PC-9 (cell line): ENCODE results near the gene RASEF. TPM values are rescaled to one million over a fixed set of nuclear protein-coding genes. Genes with fewer than 3 reads are reported as not detected.

Experiments
- BruUV-seq: library from RNA; stranded (reverse); fragments of 400-500 nt; replicated peaks from 2 replicates; lab custom pipeline; 2021; lab: Mats Ljungman, UMichigan
- CTCF ChIA-PET: fragments of 300-600 bp; sonication (Branson Sonifier 250); formaldehyde crosslinking; loops from one replicate; lab custom pipeline; 2022; ENCODE audit warnings: antibody characterized with exemption; lab: Charles Lee
- POLR2A ChIA-PET: fragments of 300-600 bp; sonication (Branson Sonifier 250); formaldehyde crosslinking; loops from one replicate; lab custom pipeline; 2022; ENCODE audit warnings: antibody characterized with exemption; ENCODE audit not compliant: unreplicated experiment; lab: Charles Lee
- DNase-seq, 2 experiments: peaks; one replicate each; pipeline versions ENCODE4 v3.0.0 to v3.0.0-alpha.2; 2015 to 2022; ENCODE audit warnings: mixed read lengths in 1 of 2
- H2AFZ ChIP-seq: fragments of 200-600 bp; sonication (generic); 2 replicates; pipeline ENCODE4 v1.8.1; 2017; ENCODE audit warnings: antibody characterized with exemption
- H3F3A ChIP-seq: fragments of 200-600 bp; sonication (generic); 2 replicates; pipeline ENCODE4 v1.8.1; 2017; ENCODE audit warnings: antibody characterized with exemption, mild to moderate bottlenecking, low read depth; ENCODE audit not compliant: insufficient read depth
- H3K27ac ChIP-seq: fragments of 200-600 bp; sonication (generic); 2 replicates; pipeline ENCODE4 v1.6.1; 2016; ENCODE audit warnings: mixed run types
- H3K27me3 ChIP-seq: fragments of 200-600 bp; sonication (generic); 2 replicates; pipeline ENCODE4 v1.6.1; 2016; ENCODE audit warnings: low read depth, mixed run types; ENCODE audit not compliant: insufficient read depth
- H3K36me3 ChIP-seq: fragments of 200-600 bp; sonication (generic); 2 replicates; pipeline ENCODE4 v1.6.1; 2016; ENCODE audit warnings: low read depth, mixed run types
- H3K4me1 ChIP-seq: fragments of 200-600 bp; sonication (generic); replicated peaks from 2 replicates; pipeline ENCODE4 v1.6.1; 2016; ENCODE audit warnings: mixed run types; ENCODE audit not compliant: insufficient read depth
- H3K4me2 ChIP-seq: fragments of 200-600 bp; sonication (generic); 2 replicates; pipeline ENCODE4 v1.6.1; 2017; ENCODE audit warnings: mixed run types
- H3K4me3 ChIP-seq: fragments of 200-600 bp; sonication (generic); 2 replicates; pipeline ENCODE4 v1.6.1; 2016; ENCODE audit warnings: mixed run types
- H3K79me2 ChIP-seq: fragments of 200-600 bp; sonication (generic); 2 replicates; pipeline ENCODE4 v1.6.1; 2017; ENCODE audit warnings: low read depth, mixed run types
- H3K9me2 ChIP-seq: fragments of 200-600 bp; sonication (generic); 2 replicates; pipeline ENCODE4 v1.8.1; 2017; ENCODE audit warnings: mild to moderate bottlenecking; ENCODE audit not compliant: insufficient read depth
- H3K9me3 ChIP-seq: fragments of 200-600 bp; sonication (generic); 2 replicates; pipeline ENCODE4 v1.8.1; 2016; ENCODE audit warnings: low read depth; ENCODE audit not compliant: insufficient read depth
- H4K20me1 ChIP-seq: fragments of 200-600 bp; sonication (generic); 2 replicates; pipeline ENCODE4 v1.8.1; 2017; ENCODE audit not compliant: insufficient read depth
- CTCF ChIP-seq: fragments of 200-600 bp; sonication (generic); conservative IDR thresholded peaks from 2 replicates; pipeline ENCODE4 v1.6.1; 2017; ENCODE audit warnings: mixed run types, antibody characterized with exemption, mild to moderate bottlenecking, moderate library complexity
- EZH2 ChIP-seq: fragments of 200-600 bp; sonication (generic); IDR thresholded peaks from 2 replicates; pipeline ENCODE4 v1.8.0; 2017; ENCODE audit warnings: antibody characterized with exemption, low read depth
- intact Hi-C: fragments of 100-400 bp; cut with micrococcal nuclease; formaldehyde crosslinking; loops from one replicate; pipeline ENCODE4 v1.10.0; 2022; ENCODE audit not compliant: unreplicated experiment
- total RNA-seq: library from RNA; stranded (reverse); gene quantifications from 2 replicates; pipeline ENCODE4 v1.2.3, GENCODE V29; 2021

RASEF gene
- total RNA-seq, 1 experiment from 2014 or later: 12.8 TPM

GRCh38 chr9:82968816-82969215 is 94.1 kb downstream of the RASEF start:
- POLR2A ChIA-PET: no interaction called here
- H3K9me3 ChIP-seq: no peaks in the 10 kb centered on the region
- no peak overlapping the region for H3K4me2 ChIP-seq
- no peaks in the 10 kb centered on the region for H3K36me3 ChIP-seq
- H3K4me1 ChIP-seq: no peaks in the 10 kb centered on the region
- TF ChIP-seq CTCF (no peak), EZH2 (no peak)
- H3K27ac ChIP-seq: no peak overlapping the region
- no peaks in the 10 kb centered on the region for H3K27me3 ChIP-seq
- H4K20me1 ChIP-seq: no peaks in the 10 kb centered on the region
- intact Hi-C loops: loop anchor here (10.0 kb wide), 1 partner anchor 1124 kb away; no protein-coding TSS in a partner anchor
- H3F3A ChIP-seq: no peaks in the 10 kb centered on the region
- DNase-seq: no peak
- no peaks in the 10 kb centered on the region for H3K9me2 ChIP-seq
- H3K4me3 ChIP-seq: no peak overlapping the region
- H3K79me2 ChIP-seq: no peaks in the 10 kb centered on the region
- no TSS peak for BruUV-seq
- CTCF ChIA-PET: interaction anchor here (0.7 kb wide), 1 partner anchor 66 kb away, joined by 3 read pairs; no protein-coding TSS in a partner anchor
- no peak overlapping the region for H2AFZ ChIP-seq

DNA sequence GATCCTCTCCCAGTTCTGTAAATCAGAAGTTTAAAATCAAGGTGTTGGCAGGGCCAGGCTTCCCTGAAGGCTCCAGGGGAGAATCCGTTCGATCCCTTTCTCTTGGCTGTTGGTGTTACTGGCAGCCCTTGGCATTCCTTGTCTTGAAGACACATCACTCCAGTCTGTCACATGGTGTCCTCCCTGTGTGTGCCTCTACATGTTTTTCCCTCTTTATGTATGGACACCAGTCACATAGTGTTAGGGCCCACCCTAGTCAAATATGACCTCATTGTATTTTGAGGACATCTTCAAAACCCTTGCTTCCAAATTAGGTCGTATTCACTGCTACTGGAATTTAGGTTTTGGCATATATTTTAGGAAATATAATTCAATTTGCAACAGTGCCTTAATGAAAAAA is 94.6 kb downstream of the RASEF start:
- POLR2A ChIA-PET: no interaction called here
- H3F3A ChIP-seq: no peaks in the 10 kb centered on the region
- H3K27me3 ChIP-seq: no peaks in the 10 kb centered on the region
- no TSS peak for BruUV-seq
- H3K4me1 ChIP-seq: no peaks in the 10 kb centered on the region
- H4K20me1 ChIP-seq: no peaks in the 10 kb centered on the region
- DNase-seq: no peak
- intact Hi-C loops: loop anchor here (10.0 kb wide), 1 partner anchor 1124 kb away; no protein-coding TSS in a partner anchor
- no peaks in the 10 kb centered on the region for H3K79me2 ChIP-seq
- H3K4me2 ChIP-seq: no peak overlapping the region
- CTCF ChIA-PET: no interaction called here
- H3K27ac ChIP-seq: no peak overlapping the region
- H3K4me3 ChIP-seq: no peak overlapping the region
- no peak overlapping the region for H2AFZ ChIP-seq
- TF ChIP-seq EZH2 (no peak), CTCF (no peak)
- H3K9me3 ChIP-seq: no peaks in the 10 kb centered on the region
- no peaks in the 10 kb centered on the region for H3K9me2 ChIP-seq
- no peaks in the 10 kb centered on the region for H3K36me3 ChIP-seq

GRCh38 chr9:82961504-82962125 is 101.3 kb downstream of the RASEF start:
- H4K20me1 ChIP-seq: no peaks in the 10 kb centered on the region
- no TSS peak for BruUV-seq
- no peaks in the 10 kb centered on the region for H3K27me3 ChIP-seq
- H3K36me3 ChIP-seq: no peaks in the 10 kb centered on the region
- no peak overlapping the region for H2AFZ ChIP-seq
- intact Hi-C loops: loop anchor here (1.0 to 10.0 kb wide), 5 partner anchors 101 to 1275 kb away; partner anchors contain the start of gene RASEF
- ChIA-PET CTCF (interaction anchor here (1.0 kb wide), 1 partner anchor 355 kb away, joined by 3 read pairs; no protein-coding TSS in a partner anchor), POLR2A (no interaction called here)
- H3K9me2 ChIP-seq: no peaks in the 10 kb centered on the region
- H3K4me3 ChIP-seq: no peak overlapping the region
- no peak overlapping the region for H3K4me2 ChIP-seq
- peak; percentile 64 to 79 for DNase-seq
- no peaks in the 10 kb centered on the region for H3K9me3 ChIP-seq
- TF ChIP-seq CTCF (peak; percentile 92), EZH2 (no peak)
- H3K4me1 ChIP-seq: no peaks in the 10 kb centered on the region
- H3K27ac ChIP-seq: no peak overlapping the region
- no peaks in the 10 kb centered on the region for H3F3A ChIP-seq
- H3K79me2 ChIP-seq: no peaks in the 10 kb centered on the region
